Activated naive CD8-positive, alpha-beta T cell treated with anti-CD3 and anti-CD28 coated beads, Interleukin-2, amount 50 U/mL, for 24 hours (primary cell): ENCODE measurements around the gene SAP25.

Source experiments
- ATAC-seq: fragments of 150-1000 bp; cut with Tn5 transposase; one replicate; pipeline ENCODE4 v1.10.0; 2021
- DNase-seq: peaks from one replicate; pipeline ENCODE4 v3.0.0; 2021
- H3K27ac Mint-ChIP-seq: one replicate; pipeline ENCODE4 v1.8.0; 2021; ENCODE audit warnings: mild to moderate bottlenecking, mixed read lengths
- H3K27me3 Mint-ChIP-seq: one replicate; pipeline ENCODE4 v1.8.0; 2021; ENCODE audit warnings: mixed read lengths
- H3K36me3 Mint-ChIP-seq: one replicate; pipeline ENCODE4 v1.8.0; 2021; ENCODE audit warnings: low read depth, mixed read lengths
- H3K4me1 Mint-ChIP-seq: one replicate; pipeline ENCODE4 v1.8.0; 2021; ENCODE audit warnings: mixed read lengths
- H3K4me3 Mint-ChIP-seq: one replicate; pipeline ENCODE4 v1.8.0; 2021; ENCODE audit warnings: mild to moderate bottlenecking, moderate library complexity, mixed read lengths
- H3K9me3 Mint-ChIP-seq: one replicate; pipeline ENCODE4 v1.8.0; 2021; ENCODE audit warnings: mixed read lengths

The SAP25 gene

DNA sequence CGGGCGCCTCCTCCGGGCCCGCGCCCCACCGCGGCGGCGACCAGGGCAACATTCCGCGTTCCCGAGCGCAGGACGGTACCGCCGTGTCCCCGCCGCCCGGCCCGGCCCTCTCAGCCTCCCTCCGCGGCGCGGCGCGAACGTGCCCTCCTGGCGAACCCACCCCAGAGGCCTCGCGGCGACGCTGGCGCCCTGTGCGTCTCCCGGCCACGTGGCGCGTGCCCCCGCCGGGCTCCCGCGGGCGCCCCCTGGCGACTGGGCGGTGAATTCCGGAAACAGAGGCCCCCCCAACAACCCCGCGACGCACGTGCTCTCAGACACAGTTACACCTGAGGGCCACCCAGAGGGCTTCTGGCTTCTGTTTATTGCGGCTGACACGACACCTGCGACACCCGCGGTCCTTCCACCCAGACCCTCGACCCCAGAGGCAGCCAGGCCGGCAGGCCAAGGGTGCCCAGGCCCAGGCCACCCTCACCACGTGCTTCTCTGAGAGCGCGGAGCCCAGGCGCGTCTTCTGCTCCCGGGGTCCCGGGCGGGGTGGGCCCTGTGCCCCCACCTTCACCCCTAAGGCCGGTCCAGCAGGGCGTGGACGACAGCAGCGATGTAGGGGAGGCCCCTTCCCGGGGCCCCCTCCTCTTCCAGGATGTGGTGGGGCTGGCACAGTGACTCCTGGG, at the start of gene SAP25:
Gene SAP25, minus strand, starts transcription at position 210 of the 671 bp plus-strand sequence. Its CDS starts 158 bp downstream, at position 52.
- Mint-ChIP-seq H3K27me3 (no peaks in the 10 kb centered on the region), H3K36me3 (peaks cover 4% of the 10 kb centered on the region), H3K4me3 (no peak within 1 kb of the TSS), H3K4me1 (peaks cover 22% of the 10 kb centered on the region), H3K27ac (no peak within 1 kb of the TSS), H3K9me3 (no peaks in the 10 kb centered on the region)
- no peak for DNase-seq
- no peak for ATAC-seq

DNA sequence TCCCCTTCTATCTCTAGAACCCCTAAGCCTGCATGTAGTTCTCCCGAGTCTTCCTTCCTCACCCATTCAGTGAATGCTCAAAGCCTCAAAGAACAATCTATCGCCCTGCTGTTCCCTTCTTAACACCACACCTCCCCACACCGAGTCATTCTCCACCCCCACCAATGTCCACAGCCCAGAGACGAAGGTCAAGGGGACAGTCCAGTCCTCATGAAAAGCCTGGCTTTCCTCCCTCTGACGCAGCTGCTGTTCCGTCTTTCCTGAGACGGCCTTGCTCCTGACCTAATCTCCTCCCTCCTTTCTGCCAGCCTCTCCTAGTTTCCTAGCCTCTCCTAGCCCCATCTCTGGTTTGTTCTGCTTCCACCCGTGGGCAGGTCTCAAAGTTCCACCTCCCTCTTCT, 47.9 kb upstream of the SAP25 start:
- Mint-ChIP-seq H3K4me1 (peaks cover 8% of the 10 kb centered on the region), H3K9me3 (no peaks in the 10 kb centered on the region), H3K27me3 (no peaks in the 10 kb centered on the region), H3K27ac (peak overlapping the region; percentile 46), H3K4me3 (no peak overlapping the region), H3K36me3 (no peaks in the 10 kb centered on the region)
- ATAC-seq (no peak), DNase-seq (no peak)

DNA sequence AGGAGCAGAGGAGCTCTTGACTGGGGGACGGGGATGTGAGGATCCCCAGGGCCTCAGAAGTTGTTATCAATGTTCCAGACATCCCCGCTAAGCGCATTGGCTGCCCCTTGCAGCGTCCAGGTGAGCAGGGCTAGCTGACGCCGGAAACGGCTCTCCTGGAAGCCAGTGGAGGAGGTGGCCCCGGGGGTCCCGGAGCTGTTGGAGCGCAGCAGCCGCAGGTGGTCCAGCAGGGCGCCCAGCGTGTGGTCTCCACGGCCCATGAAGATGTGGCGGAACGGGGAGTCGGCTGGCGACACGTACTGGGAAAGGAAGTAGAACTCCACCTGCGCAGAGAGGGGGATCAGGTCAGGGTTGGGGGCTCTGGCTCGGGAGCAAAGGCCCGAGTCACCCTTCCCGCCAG, 47.1 kb upstream of the SAP25 start:
- H3K9me3 Mint-ChIP-seq = no peaks in the 10 kb centered on the region
- no peak for ATAC-seq
- no peak for DNase-seq
- H3K27me3 Mint-ChIP-seq = no peaks in the 10 kb centered on the region
- H3K4me1 Mint-ChIP-seq = peaks cover 2% of the 10 kb centered on the region
- H3K27ac Mint-ChIP-seq = no peak overlapping the region
- H3K36me3 Mint-ChIP-seq = no peaks in the 10 kb centered on the region
- H3K4me3 Mint-ChIP-seq = no peak overlapping the region

DNA sequence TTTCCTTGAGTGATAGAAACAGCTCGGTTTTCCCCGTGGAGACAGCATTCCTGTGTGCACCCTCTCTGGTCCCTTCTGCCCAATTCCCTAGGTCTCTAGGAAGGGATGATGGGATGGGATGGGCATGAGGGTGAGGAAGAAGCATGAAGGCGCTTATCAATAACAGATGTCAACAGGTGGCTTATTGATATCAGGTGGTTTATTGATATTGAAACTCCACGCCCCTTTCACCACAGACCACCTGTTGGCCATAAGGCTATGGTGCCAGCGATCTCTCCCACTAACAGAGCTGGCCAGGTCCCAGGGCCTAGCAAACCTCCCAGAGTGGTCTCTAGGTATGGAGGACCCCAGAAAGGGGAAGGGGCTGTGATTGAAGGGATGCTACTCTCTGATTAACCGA, 46.5 kb upstream of the SAP25 start:
- H3K9me3 Mint-ChIP-seq = no peaks in the 10 kb centered on the region
- no peaks in the 10 kb centered on the region for H3K27me3 Mint-ChIP-seq
- no peak overlapping the region for H3K27ac Mint-ChIP-seq
- no peaks in the 10 kb centered on the region for H3K4me1 Mint-ChIP-seq
- ATAC-seq (no peak), DNase-seq (no peak)
- no peaks in the 10 kb centered on the region for H3K36me3 Mint-ChIP-seq
- no peak overlapping the region for H3K4me3 Mint-ChIP-seq

DNA sequence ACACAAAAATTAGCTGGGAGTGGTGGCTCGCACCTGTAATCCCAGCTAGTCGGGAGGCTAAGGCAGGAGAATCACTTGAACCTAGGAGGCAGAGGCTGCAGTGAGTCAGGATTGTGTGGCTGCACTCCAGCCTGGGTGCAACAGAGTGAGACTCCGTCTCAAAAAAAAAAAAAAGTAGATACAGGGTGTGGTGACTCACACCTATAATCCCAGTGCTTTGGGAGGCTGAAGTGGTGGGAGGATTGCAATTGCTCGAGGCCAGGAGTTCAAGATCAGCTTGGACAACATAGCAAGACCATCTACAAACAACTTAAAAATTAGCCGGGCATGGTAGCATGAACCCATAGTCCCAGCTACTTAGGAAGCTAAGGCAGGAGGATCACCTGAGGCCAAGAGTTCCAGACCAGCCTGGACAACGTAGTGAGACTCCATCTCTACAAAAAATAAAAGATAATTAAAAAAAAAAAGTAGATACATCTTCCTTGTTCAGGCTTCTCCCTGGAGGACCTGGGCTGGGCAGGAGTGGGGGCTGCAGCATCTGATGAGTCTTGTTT, 40.7 kb upstream of the SAP25 start:
- peaks cover 23% of the 10 kb centered on the region for H3K4me1 Mint-ChIP-seq
- no peak overlapping the region for H3K4me3 Mint-ChIP-seq
- H3K36me3 Mint-ChIP-seq = no peaks in the 10 kb centered on the region
- H3K27me3 Mint-ChIP-seq = peaks cover 3% of the 10 kb centered on the region
- no peak overlapping the region for H3K27ac Mint-ChIP-seq
- DNase-seq (no peak), ATAC-seq (no peak)
- H3K9me3 Mint-ChIP-seq = no peaks in the 10 kb centered on the region

DNA sequence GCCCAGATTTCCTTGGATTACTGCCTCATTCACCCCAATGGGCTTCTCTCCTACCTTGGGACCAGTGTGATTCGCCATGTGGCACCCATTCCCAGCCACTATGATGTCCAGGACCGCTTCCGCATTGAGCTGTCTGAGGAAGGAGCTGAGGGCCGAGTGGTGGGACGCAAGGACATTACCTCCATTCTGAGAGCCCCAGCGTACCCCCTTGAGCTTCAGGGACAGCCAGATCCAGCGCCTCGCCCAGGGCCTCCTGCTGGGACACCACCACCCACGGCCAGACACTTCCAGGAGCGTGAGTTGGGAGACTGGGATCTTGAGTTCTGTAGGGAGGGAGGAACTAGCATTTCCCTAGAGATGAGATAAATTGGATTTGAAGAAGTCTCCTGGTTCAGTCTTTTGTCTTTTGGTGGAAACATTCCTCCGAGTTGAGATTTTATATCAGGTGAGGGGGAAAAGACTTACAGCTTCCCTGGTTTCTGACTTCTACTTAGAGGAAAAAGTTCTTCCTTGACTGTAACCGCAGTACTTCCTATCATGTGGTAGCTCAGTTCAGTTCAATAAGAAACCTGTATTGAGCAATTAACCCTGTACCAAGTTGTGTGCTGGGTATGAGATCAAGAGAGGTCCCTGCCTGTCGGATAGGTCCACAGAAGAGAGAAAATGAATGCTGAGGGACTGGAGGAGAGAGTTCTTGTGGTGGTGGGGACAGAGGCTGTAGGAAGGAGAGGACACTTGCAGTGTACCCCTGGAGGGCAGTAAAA, 39.9 kb upstream of the SAP25 start:
- Mint-ChIP-seq H3K4me3 (peak overlapping the region; percentile 93), H3K27me3 (peaks cover 3% of the 10 kb centered on the region), H3K36me3 (no peaks in the 10 kb centered on the region), H3K27ac (no peak overlapping the region), H3K4me1 (peaks cover 23% of the 10 kb centered on the region), H3K9me3 (no peaks in the 10 kb centered on the region)
- ATAC-seq = no peak
- DNase-seq = no peak

DNA sequence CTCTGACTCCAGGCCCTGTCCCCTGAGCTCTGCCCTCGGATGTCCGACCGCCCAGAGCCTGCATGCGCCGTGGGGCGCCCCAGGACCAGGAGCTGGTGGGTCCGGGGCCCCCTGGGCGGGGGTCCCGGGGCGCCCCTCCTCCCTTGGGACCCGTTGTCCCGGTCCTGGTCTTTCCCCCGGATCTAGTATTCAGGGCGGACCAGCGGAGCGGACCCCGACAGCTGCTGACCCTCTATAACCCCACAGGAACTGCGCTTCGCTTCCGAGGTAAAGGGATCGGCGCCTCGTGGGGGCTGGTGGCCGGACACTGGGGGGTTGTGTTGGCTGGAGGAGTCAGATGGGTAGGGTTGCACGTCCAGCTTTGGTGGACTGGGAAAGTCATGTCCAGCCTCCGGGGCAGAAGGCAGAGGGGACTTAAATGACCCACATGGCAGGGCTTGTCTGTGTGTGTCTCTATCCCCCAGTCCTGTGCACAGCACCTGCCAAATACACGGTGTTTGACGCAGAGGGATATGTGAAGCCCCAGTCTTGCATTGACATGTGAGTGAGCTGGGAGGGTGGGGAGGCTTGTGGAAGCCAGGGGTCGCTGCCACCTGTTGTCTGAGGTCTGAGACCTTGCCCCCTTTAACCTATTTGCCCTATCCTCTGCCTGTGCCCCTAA, 39.2 kb upstream of the SAP25 start:
- no peaks in the 10 kb centered on the region for H3K9me3 Mint-ChIP-seq
- H3K4me3 Mint-ChIP-seq = peak overlapping the region; percentile 93
- H3K4me1 Mint-ChIP-seq = peaks cover 23% of the 10 kb centered on the region
- H3K27me3 Mint-ChIP-seq = peaks cover 3% of the 10 kb centered on the region
- DNase-seq (no peak), ATAC-seq (peak; percentile 0)
- H3K27ac Mint-ChIP-seq = no peak overlapping the region
- H3K36me3 Mint-ChIP-seq = no peaks in the 10 kb centered on the region

DNA sequence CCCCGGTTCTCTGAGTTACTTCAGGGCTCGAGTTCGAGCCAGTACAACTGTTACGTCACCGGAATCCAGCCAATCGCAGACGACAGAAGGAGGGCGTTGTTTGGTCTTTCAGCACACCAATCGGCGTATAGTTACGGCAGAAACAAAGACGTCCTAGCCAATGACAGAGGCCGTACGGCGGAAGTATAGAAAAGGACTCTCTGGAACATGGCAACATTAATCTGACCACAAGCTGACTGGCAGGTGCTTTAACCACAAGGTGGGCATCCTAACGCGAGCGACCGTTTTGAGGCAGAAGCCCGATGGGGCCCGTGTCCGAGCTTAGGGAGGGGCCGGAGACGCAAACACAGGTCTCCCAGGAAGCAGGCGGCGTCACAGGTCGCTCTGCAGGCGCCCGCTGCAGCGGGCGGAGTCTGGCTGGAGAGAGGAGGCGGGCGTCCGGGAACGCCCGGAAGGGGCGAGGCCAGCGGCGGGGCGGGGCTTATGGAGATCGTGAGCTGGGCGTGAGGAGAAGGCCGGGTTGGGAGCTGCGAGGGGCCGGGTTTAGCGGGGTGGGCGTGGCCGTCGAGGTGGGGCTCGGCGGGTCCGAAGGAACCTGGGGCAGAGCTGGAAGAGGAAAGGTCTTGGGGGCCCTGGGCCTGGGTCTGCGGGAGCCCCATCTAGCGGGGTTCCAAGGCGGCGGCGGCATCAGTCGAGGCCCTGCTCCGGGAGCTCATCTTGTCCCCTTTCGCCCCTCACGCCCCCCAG, 38.5 kb upstream of the SAP25 start, which contains the start of gene MOSPD3:
Gene MOSPD3, plus strand, starts transcription at position 558 of the 747 bp plus-strand sequence. CDS start 252 bp downstream, outside the sequence.
- peak within 1 kb of the TSS; percentile 96 for H3K27ac Mint-ChIP-seq
- H3K36me3 Mint-ChIP-seq = no peaks in the 10 kb centered on the region
- H3K4me1 Mint-ChIP-seq = peaks cover 24% of the 10 kb centered on the region
- peaks cover 3% of the 10 kb centered on the region for H3K27me3 Mint-ChIP-seq
- H3K4me3 Mint-ChIP-seq = peak within 1 kb of the TSS; percentile 93
- ATAC-seq = peak; percentile 95
- DNase-seq = peak; percentile 99
- no peaks in the 10 kb centered on the region for H3K9me3 Mint-ChIP-seq

DNA sequence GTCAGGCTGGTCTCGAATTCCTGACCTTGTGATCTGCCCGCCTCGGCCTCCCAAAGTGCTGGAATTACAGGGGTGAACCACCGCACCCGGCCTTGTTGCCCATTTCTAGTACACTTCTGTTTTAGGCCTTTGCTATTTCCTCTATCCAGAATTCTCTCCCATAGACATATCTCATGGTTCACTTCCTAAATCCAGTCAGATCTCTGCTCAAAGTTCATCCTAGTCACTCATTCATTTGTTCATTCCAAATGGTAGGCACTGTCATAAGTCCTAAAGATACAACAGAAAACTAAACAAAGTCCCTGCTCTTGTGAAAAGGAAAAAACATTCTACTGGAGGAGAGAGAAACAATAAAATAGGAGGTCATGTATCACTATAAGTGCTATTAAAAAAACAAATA, 36.3 kb upstream of the SAP25 start:
- DNase-seq (no peak), ATAC-seq (no peak)
- Mint-ChIP-seq H3K27ac (no peak overlapping the region), H3K9me3 (no peaks in the 10 kb centered on the region), H3K27me3 (peaks cover 6% of the 10 kb centered on the region), H3K36me3 (no peaks in the 10 kb centered on the region), H3K4me1 (peaks cover 34% of the 10 kb centered on the region), H3K4me3 (no peak overlapping the region)

DNA sequence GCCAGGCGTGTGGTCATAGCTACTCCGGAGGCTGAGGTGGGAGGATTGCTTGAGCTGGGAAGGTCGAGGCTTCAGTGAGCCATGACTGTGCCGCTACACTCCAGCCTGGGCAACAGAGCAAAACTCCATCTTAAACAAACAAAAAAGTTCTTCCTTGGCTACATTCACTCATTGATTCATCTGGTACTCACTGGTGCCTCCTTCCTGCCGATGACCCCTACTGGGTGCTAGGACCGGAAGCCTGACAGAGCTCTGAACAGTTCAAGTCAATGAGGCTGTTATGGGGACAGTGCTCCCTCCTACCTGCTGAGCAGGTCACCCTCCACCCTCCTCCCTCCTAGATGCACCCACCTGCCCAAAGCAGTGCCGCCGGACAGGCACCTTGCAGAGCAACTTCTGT, 33.4 kb upstream of the SAP25 start:
- H3K9me3 Mint-ChIP-seq = no peaks in the 10 kb centered on the region
- no peak overlapping the region for H3K4me3 Mint-ChIP-seq
- ATAC-seq (no peak), DNase-seq (no peak)
- H3K27me3 Mint-ChIP-seq = peaks cover 8% of the 10 kb centered on the region
- H3K4me1 Mint-ChIP-seq = peaks cover 27% of the 10 kb centered on the region
- H3K36me3 Mint-ChIP-seq = no peaks in the 10 kb centered on the region
- no peak overlapping the region for H3K27ac Mint-ChIP-seq

DNA sequence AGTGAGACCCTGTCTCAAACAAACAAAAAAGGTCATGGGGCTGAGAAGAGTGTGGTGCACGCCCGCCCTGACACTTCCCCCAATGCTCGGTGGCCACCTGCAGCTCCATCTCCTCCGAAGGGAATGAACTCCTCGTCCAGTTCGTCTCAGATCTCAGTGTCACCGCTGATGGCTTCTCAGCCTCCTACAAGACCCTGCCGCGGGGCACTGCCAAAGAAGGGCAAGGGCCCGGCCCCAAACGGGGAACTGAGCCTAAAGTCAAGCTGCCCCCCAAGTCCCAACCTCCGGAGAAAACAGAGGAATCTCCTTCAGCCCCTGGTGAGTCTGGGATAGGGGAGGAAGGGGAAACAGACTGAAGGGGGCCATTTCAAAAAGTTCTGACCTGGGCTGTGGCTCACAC, 32.6 kb upstream of the SAP25 start:
- peaks cover 5% of the 10 kb centered on the region for H3K27me3 Mint-ChIP-seq
- H3K4me3 Mint-ChIP-seq = no peak overlapping the region
- no peaks in the 10 kb centered on the region for H3K9me3 Mint-ChIP-seq
- H3K4me1 Mint-ChIP-seq = peaks cover 22% of the 10 kb centered on the region
- ATAC-seq (no peak), DNase-seq (no peak)
- no peak overlapping the region for H3K27ac Mint-ChIP-seq
- H3K36me3 Mint-ChIP-seq = no peaks in the 10 kb centered on the region

DNA sequence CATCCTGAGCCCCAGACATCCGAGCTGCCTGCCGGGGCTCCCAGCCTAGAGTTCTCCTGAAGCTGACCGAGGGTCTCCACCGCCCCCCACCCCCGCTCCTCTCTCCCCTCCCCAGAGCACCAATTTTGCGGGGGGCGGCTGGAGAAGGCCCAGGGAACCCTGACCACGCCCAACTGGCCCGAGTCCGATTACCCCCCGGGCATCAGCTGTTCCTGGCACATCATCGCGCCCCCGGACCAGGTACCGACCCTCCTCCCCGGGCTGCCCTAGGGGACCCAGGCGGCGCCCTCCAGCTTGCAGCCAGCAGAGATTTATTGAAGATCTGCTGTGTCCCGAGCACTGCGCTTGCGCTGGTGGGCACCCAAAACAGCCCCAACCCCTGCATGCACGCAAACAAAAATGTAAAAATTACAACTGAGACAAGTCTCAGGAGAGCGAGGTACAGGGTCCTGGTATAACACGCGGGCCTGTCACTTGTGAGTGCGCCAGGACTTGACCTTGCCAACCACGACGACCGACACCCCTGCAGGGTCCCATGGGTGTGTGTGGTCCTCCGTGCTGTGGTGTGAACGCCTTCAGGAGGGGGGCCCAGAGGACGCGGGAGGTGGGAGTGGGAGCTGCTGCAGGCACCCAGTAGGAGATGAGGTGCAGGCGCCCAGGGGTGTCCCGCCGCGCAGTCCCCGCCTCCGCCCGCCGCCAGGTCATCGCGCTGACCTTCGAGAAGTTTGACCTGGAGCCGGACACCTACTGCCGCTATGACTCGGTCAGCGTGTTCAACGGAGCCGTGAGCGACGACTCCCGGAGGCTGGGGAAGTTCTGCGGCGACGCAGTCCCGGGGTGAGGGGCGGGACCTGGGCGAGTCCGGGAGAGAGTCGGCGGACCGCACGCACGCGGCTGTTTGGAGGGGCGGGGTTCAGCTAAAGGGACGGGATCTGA, 31.5 kb upstream of the SAP25 start:
- peaks cover 5% of the 10 kb centered on the region for H3K27me3 Mint-ChIP-seq
- ATAC-seq (no peak), DNase-seq (peak; percentile 61)
- H3K9me3 Mint-ChIP-seq = no peaks in the 10 kb centered on the region
- peak overlapping the region; percentile 72 for H3K4me3 Mint-ChIP-seq
- peaks cover 20% of the 10 kb centered on the region for H3K4me1 Mint-ChIP-seq
- H3K27ac Mint-ChIP-seq = no peak overlapping the region
- H3K36me3 Mint-ChIP-seq = no peaks in the 10 kb centered on the region
